Type B pancreatic cell (in vitro differentiated cells): ENCODE measurements around the gene RILPL1. TPM values are rescaled to one million over a fixed set of nuclear protein-coding genes. Genes with fewer than 3 reads are reported as not detected.

Source experiments
- DNase-seq: peaks from one replicate; pipeline ENCODE4 v3.0.0; 2021; ENCODE audit warnings: mixed read lengths; ENCODE audit not compliant: unreplicated experiment; ENCODE audit errors: extremely low spot score
- H3K27ac Mint-ChIP-seq: 2 replicates; pipeline ENCODE4 v1.8.0; 2021; ENCODE audit warnings: mild to moderate bottlenecking, mixed read lengths
- H3K27me3 Mint-ChIP-seq: 2 replicates; pipeline ENCODE4 v1.8.0; 2021; ENCODE audit warnings: mixed read lengths
- H3K36me3 Mint-ChIP-seq: 2 replicates; pipeline ENCODE4 v1.8.0; 2021; ENCODE audit warnings: mixed read lengths
- H3K4me1 Mint-ChIP-seq: one replicate; pipeline ENCODE4 v1.8.0; 2021; ENCODE audit warnings: mixed read lengths; ENCODE audit not compliant: unreplicated experiment
- H3K4me3 Mint-ChIP-seq: 2 replicates; pipeline ENCODE4 v1.8.0; 2021; ENCODE audit warnings: mild to moderate bottlenecking, mixed read lengths
- H3K9me3 Mint-ChIP-seq: 2 replicates; pipeline ENCODE4 v1.8.0; 2021; ENCODE audit warnings: mixed read lengths
- CTCF ChIP-seq: fragments of 200-600 bp; sonication (generic); conservative IDR thresholded peaks from 2 replicates; pipeline ENCODE4 v1.5.0; 2021; ENCODE audit warnings: antibody characterized with exemption, mild to moderate bottlenecking
- microRNA-seq: library from miRNA; unstranded; fragments of <30 nt; microRNA quantifications from one replicate; pipeline ENCODE4, GENCODE V29; 2020
- total RNA-seq: library from RNA; stranded (reverse); gene quantifications from 2 replicates; pipeline ENCODE4 v1.2.1, GENCODE V29; 2021; ENCODE audit warnings: low replicate concordance

RILPL1 gene
- total RNA-seq, 1 donor from 2014 or later: 18.9 TPM

GRCh38 chr12:123427036-123427769 lies 106.3 kb downstream of the RILPL1 start:
- H3K36me3 Mint-ChIP-seq: peaks cover 4% of the 10 kb centered on the region
- no peaks in the 10 kb centered on the region for H3K9me3 Mint-ChIP-seq
- no peak overlapping the region for H3K27ac Mint-ChIP-seq
- no peaks in the 10 kb centered on the region for H3K4me1 Mint-ChIP-seq
- no peak overlapping the region for H3K4me3 Mint-ChIP-seq
- no peak for TF ChIP-seq CTCF
- H3K27me3 Mint-ChIP-seq: no peaks in the 10 kb centered on the region
- no peak for DNase-seq

- Mint-ChIP-seq H3K27ac (no peak overlapping the region), H3K4me3 (no peak overlapping the region), H3K4me1 (no peaks in the 10 kb centered on the region), H3K9me3 (no peaks in the 10 kb centered on the region), H3K36me3 (no peaks in the 10 kb centered on the region), H3K27me3 (no peaks in the 10 kb centered on the region)
- DNase-seq: no peak
- TF ChIP-seq CTCF: no peak
These were observed 112.2 kb downstream of the RILPL1 start for GRCh38 chr12:123421314-123421713.

Small RNAs within 50 kb of the gene (microRNA-seq; reads per million reads assigned to microRNA genes)
- gene MIR3908: not detected

Other genes with a start within 250 kb of the RILPL1 start
- gene SBNO1, start 168.9 kb downstream of the RILPL1 start, total RNA-seq: 42.3 and 43.1 TPM in 2 replicates
- 45.9 and 52.6 TPM in 2 replicates for gene KMT5A, start 149.6 kb downstream of the RILPL1 start, total RNA-seq
- 1.00 and 1.4 TPM in 2 replicates for gene RILPL2, start 97.0 kb downstream of the RILPL1 start, total RNA-seq
- gene SNRNP35, start 75.6 kb downstream of the RILPL1 start, total RNA-seq: 22.1 and 22.9 TPM in 2 replicates
- gene TMED2, start 50.8 kb upstream of the RILPL1 start, total RNA-seq: 202 and 320 TPM in 2 replicates
- gene DDX55, start 68.4 kb upstream of the RILPL1 start, total RNA-seq: 26.0 and 32.5 TPM in 2 replicates
- 49.9 and 56.5 TPM in 2 replicates for gene EIF2B1, start 100.0 kb upstream of the RILPL1 start, total RNA-seq
- gene GTF2H3, start 100.1 kb upstream of the RILPL1 start, total RNA-seq: 32.0 and 33.6 TPM in 2 replicates
- 19.0 and 29.5 TPM in 2 replicates for gene TCTN2, start 137.4 kb upstream of the RILPL1 start, total RNA-seq
- 29.0 and 35.4 TPM in 2 replicates for gene ATP6V0A2, start 178.6 kb upstream of the RILPL1 start, total RNA-seq
- gene DNAH10, start 228.6 kb upstream of the RILPL1 start, total RNA-seq: 0.29 and 0.56 TPM in 2 replicates